Fibroblast of lung (primary cell): Measurements from ENCODE around the gene ATP2A2.

ENCODE experiments used
- CTCF ChIP-seq, 2 donors: IDR thresholded peaks in 1 of 2; conservative IDR thresholded peaks in 1 of 2; 1 replicate in 1 of 2; 2 replicates in 1 of 2; pipeline ENCODE4 v1.5.1; 2011 to 2012; ENCODE audit warnings: low read length in 2 of 2, control low read depth in 1 of 2, inconsistent platforms in 1 of 2, low read depth in 1 of 2, mild to moderate bottlenecking in 1 of 2
- EZH2 ChIP-seq: IDR thresholded peaks from 2 replicates; pipeline ENCODE4 v1.5.1; 2012; ENCODE audit warnings: low read length, control low read depth, mild to moderate bottlenecking; ENCODE audit errors: missing control alignments

GRCh38 chr12:110244829-110245228, 36.2 kb upstream of the ATP2A2 start:
- TF ChIP-seq CTCF (conservative IDR thresholded peaks at IDR 0.05 in 1 of 2, IDR thresholded peaks at IDR 0.05 in 1 of 2; ENCODE audit: low read depth in 1 of 2, low read length in 2 of 2) (no peak), EZH2 (no peak)
